ENCODE results near the gene MBD1.
A peak's percentile ranks its signal among the peaks of the same experiment; 100 is the strongest.
"Not testable (repeated sequence)": the region's sequence is repeated elsewhere in the genome, so short reads cannot be mapped to it uniquely, and the experiment has no call there.

MBD1 gene

DNA sequence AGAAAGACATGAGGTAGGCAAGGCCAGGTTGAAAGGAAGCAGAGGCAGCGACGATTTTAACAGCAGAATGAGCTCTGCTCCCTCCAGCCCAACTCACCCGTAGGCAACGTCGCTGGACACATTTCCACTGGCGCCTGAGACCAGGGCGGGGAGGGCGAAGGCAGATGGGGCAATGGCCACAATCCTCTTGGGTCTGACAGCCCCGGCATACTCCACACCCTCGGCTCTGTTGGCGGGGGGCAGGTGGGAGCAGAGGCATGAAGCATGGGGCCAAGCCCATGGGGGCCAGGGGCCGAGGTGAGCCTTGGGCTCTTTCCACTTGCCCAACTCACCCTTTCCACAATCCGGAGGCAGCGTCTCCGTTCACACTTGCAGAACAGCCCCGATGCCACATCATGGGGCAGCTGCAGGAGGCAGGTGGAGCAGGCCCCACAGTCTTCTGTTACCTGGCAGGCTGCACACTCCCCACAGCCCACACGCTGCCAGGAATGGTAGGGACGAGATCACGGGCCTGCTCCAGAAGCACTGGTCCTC is 5.8 kb downstream of the MBD1 start:
- no peak for DNase-seq (ENCODE audit: low read depth in 2 of 3, low spot score in 2 of 3)

DNA sequence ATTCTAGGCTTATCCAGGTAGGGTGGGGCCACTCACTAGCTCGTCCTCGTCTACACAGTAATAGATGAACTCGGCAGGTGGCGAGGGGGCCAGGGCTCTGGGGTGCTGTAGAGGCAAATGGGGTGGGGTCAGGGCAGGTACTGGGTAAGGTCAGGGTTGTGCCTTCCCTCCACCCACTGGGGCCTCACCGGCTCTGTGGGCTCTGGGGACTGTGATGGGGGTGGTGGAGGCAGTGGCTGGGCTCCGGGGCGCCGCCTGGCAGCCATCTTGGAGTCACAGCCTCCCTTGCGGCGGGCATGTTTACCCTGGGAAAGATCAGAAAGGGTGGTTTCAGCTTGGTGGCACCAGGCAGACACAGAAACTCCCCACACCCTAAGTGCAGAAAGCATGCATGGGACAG is 6.4 kb downstream of the MBD1 start:
- no peak for DNase-seq (ENCODE audit: low read depth in 2 of 3, low spot score in 2 of 3)

DNA sequence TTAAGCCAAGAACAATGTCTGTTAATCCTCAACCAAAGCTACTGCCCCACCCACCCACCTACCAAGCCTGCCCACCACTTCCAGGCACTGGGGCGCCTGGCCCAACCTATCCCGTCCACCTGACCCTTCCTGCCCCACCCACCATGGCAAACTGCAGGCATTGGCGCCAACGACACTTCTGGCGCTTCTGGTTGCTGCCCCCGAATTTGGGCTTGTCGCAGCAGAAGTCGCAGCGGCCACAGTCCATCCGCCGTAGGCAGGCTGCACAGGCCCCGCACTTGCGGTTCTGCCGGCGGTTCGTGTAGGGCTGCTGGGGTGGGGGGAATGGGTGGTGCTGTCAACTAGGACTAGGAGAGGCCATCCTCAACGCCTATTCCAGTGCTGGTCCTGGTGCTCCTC is 7.3 kb downstream of the MBD1 start:
- no peak for DNase-seq (ENCODE audit: low read depth in 2 of 3, low spot score in 2 of 3)

DNA sequence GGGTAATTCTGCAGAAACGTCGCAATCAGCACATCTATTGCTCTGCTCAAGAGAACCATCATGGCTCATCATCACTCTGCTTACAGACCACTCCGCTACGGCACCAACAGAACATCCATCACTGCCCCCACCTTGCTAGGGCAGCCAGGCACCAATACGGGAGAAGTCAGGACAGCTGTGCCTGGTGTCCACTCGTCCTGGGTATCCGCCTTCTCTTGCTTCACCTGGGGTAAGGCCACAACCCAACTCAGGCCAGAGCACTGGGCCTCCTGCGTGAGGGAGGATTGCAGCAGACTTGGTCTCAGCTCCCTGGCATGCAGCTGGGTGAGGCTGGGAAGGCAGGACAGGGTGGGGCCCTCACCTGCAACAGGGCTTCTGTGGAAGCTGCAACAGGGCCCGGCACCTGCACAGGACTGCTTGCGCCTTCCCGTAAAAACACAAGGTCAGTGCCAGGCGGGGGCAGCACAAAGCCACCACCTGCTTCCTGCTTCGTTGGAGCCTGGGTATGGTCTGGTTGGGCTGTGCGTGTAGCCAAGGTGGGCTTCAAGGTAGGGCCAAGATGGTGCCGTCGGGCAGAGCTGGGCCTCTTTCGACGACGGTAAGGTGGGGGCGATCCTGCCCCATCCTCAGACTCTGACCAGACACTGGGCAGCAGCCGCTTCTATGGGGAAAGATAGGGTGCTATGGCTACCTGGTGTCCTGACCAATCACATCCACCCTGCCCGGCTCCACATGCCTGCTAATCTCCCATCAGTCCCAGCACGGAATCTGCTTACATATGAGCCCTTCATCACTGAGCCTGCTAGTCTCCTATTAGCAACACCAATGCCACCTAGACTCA is 7.9 kb downstream of the MBD1 start:
- no peak for DNase-seq (ENCODE audit: low read depth in 2 of 3, low spot score in 2 of 3)

DNA sequence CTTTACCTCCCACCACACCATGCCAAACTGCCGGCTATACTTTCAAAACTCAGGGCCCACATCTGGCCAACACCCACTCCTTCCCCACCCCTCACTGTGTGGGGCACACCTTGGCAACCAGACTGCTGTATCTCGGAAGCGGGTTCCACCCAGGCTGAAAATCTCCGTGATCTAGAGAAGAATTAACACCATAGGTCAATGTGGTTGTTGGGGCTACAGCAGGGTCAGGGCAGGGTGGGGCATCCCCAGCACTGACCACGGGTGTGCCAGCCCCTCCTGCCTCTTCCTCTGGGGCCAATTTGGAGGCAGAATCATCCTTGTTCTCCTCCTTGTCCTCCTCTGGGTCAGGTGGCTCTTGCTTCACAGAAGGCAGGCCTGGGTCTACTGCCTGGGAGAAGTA is 8.8 kb downstream of the MBD1 start:
- no peak for DNase-seq (ENCODE audit: low read depth in 2 of 3, low spot score in 2 of 3)

DNA sequence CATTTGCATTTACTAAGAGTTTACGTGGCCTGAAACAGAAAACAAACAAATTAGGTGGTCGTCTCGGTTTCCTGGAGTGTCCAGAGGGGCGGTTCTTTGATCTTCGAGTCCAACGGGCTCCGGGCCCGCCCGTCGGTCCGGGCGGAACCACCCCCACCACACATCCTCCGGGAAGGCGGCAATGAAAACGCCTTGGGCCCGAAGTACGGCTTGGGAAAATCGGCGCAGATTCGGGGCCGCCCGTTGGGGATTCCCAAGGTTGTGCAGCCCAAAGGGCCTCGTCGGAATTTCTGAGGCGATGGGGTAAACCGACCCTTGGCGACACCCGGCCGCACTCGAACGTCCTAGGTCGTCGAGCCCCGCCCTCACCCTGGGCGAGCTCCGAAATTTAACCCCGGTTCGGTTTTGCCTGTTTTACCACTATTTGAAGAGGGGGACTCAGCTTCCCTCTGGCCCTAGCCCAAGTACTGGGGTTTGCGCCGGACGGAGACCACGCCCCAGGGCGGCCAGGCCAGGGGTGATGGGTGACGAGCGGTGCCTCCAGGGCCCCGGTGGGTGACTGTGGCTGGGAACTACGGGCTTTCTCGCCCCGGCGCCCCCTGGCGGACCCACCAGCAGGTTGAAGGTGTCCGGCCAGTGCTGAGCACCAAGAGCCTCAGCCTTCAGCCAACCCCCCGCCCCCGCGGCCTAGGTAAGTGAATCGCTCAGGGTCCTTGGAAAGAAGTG is 13.1 kb downstream of the MBD1 start:
- peak; percentile 72 to 78 (median 72) for DNase-seq (ENCODE audit: low read depth in 2 of 3, low spot score in 2 of 3)

DNA sequence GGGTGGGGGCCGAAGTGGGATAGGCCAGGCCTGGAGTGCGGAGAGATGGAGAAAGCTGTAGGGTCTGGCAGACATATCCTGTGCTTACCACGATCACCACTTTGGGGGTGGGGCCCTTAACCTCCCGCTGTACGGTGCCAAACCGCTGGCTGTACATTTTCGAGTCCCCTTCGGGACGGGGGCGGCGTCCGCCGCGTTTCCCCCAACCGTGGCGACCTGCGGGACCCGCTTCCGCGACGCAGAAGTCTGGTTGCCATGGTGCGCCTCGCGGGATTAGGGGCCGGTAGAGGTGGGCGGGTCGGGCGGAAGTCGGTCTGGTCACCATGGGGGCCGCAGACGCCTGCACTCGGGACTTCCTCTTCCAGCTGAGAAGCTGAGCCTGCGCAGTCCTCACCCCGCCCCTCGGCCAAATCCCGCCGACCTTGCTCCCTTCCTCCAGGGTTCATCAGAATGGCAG is 15.0 kb downstream of the MBD1 start, which contains the start of gene CFAP53:
TSS of gene CFAP53 (minus strand) at position 248 of the 457 bp plus-strand sequence. CDS start at position 157, 91 bp downstream.
- peak; percentile 75 to 77 (median 76) for DNase-seq (ENCODE audit: low read depth in 2 of 3, low spot score in 2 of 3)

DNA sequence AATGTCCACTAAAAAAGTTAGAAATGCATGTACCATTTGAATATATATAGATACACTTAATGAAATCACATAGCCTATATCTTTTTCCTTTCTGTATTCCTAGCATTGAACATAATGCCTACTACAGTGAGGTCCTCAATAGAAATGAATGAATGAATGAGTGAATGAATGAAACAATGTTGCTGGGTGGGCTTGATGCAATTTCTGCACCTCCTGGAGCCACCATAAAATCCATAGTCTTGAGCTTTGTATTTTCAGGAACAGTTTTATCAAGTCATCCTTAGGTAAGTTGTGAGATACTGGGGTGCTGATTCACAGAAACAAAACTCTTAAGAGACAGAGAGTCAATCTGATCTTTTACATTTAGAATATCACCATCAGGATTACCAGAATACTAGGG is 18.3 kb downstream of the MBD1 start:
- no peak for DNase-seq (ENCODE audit: low read depth in 2 of 3, low spot score in 2 of 3)

DNA sequence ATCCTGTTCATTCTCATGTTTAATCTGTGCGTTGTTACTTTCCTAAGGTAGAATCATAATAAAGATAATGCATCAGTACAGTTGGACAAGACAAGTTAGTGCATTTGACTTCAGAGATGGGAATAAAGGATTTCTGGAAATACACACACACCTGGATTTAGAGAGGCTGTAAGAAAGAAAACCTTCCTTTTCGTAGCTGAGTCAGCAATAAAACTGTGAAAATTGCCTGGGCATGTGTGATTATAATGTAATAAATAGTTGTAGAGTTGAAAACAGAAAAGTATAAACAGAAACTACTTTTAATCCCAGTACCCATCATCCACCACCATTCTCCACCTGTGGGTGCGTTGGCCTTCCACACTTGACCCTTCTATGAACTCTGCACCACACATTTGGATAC is 30.4 kb downstream of the MBD1 start:
- DNase-seq (ENCODE audit: low read depth in 2 of 3, low spot score in 2 of 3), result no peak

DNA sequence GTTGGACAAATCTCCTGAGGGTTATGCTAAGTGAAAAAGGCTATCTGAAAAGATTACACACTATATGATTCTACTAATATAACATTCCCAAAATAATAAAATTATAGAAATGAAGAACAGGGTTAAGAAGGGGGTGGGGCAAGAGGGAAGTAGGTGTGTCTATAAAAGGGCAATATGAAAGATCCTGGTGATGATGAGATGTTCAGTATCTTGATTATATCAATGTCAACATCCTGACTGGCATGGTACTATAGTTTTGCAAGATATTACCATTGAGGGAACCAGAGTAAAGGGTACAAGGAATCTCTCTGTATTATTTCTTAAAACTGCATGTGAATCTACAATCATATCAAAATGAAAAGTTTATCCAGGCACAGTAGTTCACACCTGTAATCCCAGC is 31.7 kb downstream of the MBD1 start:
- no peak for DNase-seq (ENCODE audit: low read depth in 2 of 3, low spot score in 2 of 3)

DNA sequence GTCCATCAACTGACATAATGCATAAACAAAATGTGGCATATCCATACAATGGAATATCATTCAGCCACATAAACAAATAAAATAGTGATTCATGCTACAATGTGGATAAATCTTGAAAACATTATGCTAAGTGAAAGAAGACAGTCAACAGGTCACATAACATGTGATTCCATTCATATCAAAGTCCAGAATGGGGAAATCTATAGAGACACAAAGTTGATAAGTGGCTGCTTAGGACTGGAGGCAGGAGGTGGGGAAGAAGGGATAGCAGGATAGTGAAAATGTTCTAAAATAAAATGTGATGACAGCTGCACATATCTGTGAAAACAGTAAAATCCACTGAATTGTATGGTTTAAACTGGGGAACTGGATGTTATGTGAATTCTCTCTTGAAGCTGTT is 33.8 kb downstream of the MBD1 start:
- DNase-seq (ENCODE audit: low read depth in 2 of 3, low spot score in 2 of 3), result no peak

DNA sequence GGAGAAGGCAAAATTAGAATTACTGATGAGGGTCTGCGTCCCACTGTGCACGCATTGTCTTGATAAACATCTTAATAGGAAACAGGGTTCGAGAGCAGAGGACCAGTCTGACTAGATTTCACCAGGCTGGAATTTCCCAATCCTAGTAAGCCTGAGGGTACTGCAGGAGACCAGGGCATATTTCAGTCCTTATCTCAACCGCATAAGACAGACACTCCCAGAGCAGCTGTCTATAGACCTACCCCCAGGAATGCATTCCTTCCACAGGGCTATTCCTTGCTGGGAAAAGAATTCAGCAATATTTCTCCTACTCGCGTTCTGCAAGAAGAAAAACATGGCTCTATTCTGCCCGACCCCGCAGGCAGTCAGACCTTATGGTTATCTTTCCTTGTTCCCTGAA is 39.6 kb downstream of the MBD1 start:
- DNase-seq (ENCODE audit: low read depth in 2 of 3, low spot score in 2 of 3), result not testable (repeated sequence)

DNA sequence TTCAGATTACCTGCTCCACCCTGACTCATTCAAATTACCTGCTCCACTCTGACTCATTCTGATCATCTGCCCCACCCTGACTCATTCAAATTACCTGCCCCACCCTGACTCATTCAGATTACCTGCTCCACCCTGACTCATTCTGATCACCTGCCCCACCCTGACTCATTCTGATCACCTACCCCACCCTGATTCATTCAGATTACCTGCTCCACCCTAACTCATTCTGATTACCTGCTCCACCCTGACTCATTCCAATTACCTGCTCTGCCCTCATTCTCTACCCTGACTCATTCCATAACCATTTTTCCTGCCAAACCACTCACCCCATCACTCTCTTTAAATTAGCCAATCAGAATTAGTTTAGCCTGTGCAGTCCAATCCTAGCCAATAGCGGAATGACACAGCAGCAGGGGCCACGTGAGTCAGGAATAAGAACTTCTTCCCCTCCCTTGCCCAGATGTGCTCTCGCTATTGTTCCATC is 41.2 kb downstream of the MBD1 start:
- no peak for DNase-seq (ENCODE audit: low read depth in 2 of 3, low spot score in 2 of 3)

DNA sequence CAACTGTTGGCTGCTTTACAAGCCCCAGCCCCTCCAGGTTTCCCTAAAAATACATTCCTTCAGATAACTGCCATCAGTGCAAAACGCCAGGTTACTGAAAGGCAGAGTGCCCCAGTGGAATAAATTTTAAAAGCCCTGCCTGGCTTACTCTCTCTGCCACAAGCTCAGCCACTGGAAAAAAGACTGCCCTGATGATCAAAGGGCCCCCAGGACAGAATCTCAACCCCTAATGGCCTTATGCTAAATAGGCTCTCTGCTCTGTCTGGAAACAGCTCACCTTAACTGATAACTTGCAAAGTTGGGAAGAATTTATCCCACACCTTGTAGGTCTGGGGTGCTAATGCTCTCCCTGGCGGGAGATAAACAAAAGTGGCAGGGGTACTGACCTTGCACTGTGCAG is 48.9 kb downstream of the MBD1 start:
- DNase-seq (ENCODE audit: low read depth in 2 of 3, low spot score in 2 of 3), result no peak

DNA sequence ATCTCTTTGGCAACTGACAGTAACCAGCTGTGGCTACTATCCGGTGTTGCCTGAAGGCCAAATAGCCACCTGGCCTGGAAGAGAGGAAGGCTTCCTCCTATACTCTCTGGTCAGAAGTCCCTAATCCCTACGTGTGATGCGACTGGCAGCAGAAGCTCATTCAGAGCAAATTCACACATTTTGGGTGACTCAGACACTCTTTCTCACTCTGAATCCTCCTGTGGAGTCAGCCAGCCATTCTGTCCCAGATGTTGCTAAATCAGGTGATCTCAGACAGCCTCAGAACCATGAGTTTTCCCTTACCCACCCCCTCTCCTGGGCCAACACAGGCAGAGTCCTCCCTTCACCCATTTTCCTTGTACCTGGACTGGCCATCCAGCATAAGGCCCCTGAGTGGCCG is 49.7 kb downstream of the MBD1 start:
- no peak for DNase-seq (ENCODE audit: low read depth in 2 of 3, low spot score in 2 of 3)

DNA sequence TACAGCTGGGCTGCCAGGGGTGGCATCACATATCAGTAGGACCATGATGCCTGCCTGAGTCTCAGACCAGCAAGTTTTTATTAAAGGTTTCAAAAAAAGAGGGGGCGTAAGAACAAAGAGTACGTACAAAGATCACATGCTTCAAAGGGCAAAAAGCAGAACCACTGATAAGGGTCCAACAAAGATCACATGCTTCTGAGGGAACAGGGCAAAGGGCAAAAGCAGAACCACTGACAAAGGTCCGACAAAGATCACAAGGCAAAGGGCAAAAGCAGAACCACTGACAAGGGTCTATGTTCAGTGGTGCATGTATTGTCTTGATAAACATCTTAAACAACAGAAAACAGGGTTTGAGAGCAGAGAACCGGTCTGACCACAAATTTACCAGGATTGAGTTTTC is 61.1 kb downstream of the MBD1 start:
- DNase-seq (ENCODE audit: low read depth in 2 of 3, low spot score in 2 of 3), result not testable (repeated sequence)

Measured in activated CD8-positive, alpha-beta memory T cell treated with anti-CD3 and anti-CD28 coated beads for 48 hours (primary cell).